HFF-Myc (cell line): ENCODE results near the gene WHRN.

ENCODE experiments used
- DNase-seq: peaks from one replicate; pipeline ENCODE4 v3.0.0-alpha.2; 2011; ENCODE audit warnings: low read depth; ENCODE audit errors: extremely low read depth
- H3K4me3 ChIP-seq: replicated peaks from 2 replicates; pipeline ENCODE4 v1.5.1; 2011; ENCODE audit warnings: low read depth, mild to moderate bottlenecking, control low read depth, low read length
- TF ChIP-seq, protein P1 (sequence below): IDR thresholded peaks from 2 replicates; pipeline ENCODE4 v1.5.1; 2012; ENCODE audit warnings: mild to moderate bottlenecking, low read depth, low read length, control low read depth; ENCODE audit errors: missing control alignments

The WHRN gene

DNA sequence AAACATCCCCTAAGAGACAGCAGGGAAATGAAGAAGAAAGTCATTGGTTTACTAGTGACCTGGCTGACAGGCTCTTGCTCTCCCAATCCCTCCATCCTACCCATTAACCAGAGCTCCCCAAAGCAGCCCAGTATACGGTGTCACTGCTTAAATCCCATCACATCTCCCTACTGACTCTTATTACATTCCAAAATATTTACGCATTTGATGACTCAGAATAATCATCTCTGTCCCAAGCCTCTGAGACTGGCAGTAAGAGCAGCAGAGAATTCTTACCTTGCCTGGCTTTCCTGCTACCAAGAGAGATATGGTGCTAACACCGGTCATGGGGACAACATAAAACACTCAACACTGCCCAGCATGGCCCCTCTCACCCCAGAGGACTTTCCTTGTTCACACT, 20.2 kb upstream of the WHRN start:
- H3K4me3 ChIP-seq = no peak overlapping the region
- TF ChIP-seq, protein P1, sequence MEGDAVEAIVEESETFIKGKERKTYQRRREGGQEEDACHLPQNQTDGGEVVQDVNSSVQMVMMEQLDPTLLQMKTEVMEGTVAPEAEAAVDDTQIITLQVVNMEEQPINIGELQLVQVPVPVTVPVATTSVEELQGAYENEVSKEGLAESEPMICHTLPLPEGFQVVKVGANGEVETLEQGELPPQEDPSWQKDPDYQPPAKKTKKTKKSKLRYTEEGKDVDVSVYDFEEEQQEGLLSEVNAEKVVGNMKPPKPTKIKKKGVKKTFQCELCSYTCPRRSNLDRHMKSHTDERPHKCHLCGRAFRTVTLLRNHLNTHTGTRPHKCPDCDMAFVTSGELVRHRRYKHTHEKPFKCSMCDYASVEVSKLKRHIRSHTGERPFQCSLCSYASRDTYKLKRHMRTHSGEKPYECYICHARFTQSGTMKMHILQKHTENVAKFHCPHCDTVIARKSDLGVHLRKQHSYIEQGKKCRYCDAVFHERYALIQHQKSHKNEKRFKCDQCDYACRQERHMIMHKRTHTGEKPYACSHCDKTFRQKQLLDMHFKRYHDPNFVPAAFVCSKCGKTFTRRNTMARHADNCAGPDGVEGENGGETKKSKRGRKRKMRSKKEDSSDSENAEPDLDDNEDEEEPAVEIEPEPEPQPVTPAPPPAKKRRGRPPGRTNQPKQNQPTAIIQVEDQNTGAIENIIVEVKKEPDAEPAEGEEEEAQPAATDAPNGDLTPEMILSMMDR = no peak
- DNase-seq = no peak

DNA sequence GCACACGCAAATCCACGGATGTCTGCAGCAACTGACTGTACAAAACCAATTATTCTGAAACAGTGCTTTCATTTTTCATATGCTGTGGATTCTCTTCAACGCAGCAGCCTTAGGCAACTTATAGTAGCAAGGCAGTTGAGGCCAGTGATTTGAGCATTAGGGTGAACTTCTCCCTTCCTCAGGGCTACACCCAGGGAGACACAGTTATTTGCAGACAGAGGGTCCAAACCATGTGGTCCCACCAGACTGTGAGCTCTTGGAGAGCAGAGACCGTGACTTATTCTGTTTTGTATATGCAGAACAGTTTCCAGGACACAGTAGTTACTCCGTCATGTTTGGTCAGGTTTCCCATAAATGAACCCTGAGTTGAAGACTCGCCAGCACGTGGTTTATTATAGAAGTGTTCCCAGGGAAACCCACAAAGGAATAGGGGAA, 19.0 kb upstream of the WHRN start:
- DNase-seq = no peak
- H3K4me3 ChIP-seq = no peak overlapping the region
- TF ChIP-seq, protein P1 = no peak

DNA sequence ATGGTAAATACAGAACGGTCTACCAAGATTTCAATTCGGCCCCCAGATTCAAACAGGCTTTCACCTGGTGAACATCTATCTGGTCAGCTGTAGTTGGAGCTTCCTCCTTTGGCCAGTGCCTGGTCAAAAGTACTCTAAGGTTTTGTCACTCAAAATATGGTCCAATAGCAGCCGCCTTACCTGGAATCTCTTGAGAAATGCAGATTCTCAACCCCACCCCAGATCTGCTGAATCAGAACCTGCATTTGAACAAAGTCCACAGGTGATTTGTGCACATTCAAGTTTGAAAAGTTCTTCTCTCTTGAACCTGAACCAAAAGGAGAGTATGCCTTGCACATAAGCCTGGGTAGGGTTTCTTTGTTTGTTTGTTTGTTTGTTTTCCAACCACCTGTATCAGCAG, 17.6 kb upstream of the WHRN start:
- H3K4me3 ChIP-seq = no peak overlapping the region
- TF ChIP-seq, protein P1 = no peak
- DNase-seq = no peak

DNA sequence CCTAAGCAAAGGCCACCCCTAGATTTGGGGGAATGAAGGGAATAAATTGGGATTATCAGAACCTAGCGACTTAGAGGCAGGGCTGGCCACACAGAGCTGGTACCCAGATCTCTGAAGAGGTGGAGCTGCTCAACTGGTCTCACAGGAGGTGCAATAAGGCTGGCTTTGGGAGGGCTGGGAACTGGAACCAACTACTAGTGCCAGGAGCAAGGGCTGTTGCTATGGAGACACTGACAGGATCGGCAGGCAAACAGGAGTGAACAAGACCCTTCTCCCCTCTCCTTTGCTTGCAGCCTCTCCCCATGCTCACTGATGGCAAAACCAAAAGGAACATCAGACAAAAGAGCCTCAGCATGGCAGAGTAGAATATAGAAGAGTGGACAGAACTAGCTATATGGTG, 17.0 kb upstream of the WHRN start:
- H3K4me3 ChIP-seq = no peak overlapping the region
- DNase-seq = no peak
- TF ChIP-seq, protein P1 = no peak

DNA sequence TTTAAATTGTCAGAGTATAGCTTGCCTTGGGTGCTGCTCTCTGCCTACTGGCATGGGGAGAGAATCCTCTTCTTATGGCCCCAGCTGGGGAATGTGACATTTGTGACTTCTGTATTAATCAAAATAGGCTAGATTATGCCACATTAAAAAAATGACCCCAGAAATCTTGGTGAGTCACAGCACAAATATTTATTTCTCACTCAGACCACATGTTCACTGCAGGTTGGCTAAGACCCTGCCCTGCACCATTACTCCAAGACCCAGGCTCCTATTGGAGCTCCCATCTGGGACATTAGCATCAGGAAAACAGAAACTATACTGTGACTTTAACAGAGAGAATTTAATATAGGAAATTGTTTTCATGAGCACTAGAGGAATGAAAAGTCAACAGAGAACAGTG, 16.6 kb upstream of the WHRN start:
- DNase-seq = no peak
- H3K4me3 ChIP-seq = no peak overlapping the region
- TF ChIP-seq, protein P1 = no peak

DNA sequence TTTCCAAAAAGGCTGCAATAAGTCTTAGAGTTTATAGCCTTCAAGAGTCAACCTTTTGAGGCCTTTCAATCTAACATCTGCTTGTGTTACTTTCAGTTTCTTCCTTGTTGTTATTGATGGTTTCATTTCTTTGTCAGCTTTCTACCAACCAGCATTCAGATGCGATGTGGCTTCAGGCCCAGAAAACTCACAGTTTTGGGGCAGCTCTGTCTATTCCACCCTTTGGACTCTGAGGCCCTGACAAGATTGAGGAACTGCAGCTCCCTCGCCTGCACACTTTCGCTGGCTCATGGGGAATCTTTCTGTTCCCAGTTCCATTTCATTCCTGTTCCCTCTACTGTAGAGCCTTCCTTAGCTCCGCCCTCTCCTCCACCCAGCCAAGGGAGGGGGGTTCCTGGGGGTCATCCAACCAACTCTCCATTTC, 13.3 kb upstream of the WHRN start:
- TF ChIP-seq, protein P1 = no peak
- H3K4me3 ChIP-seq = no peak overlapping the region
- DNase-seq = no peak

DNA sequence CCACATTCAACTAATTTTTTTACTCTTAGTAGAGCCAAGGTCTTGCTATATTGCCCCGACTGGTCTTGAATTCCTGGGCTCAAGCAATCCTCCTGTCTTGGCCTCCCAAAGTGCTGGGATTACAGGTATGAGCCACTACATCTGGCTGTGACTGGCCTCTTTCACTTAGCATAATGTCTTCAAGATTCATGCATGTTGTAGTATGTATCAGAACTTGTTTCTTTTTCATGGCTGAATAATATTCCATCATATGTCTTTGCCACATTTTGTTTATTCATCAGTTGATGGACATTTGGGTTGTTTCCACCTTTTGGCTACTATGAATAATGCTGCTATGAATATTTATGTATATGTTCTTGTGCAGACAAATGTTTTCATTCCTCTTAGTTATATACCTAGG, 12.8 kb upstream of the WHRN start:
- H3K4me3 ChIP-seq = no peak overlapping the region
- no peak for DNase-seq
- TF ChIP-seq, protein P1 = no peak
